GM21825 (cell line): Measurements from ENCODE around the gene ADAM22.

ENCODE experiments used
- ATAC-seq: cut with Tn5 transposase; IDR thresholded peaks from one replicate; pipeline ENCODE4 v1.9.1; 2021; ENCODE audit warnings: mild to moderate bottlenecking, moderate library complexity; ENCODE audit not compliant: unreplicated experiment

Gene ADAM22

GRCh38 chr7:88034083-88034695 is 100.1 kb downstream of the ADAM22 start:
- ATAC-seq, result no peak

DNA sequence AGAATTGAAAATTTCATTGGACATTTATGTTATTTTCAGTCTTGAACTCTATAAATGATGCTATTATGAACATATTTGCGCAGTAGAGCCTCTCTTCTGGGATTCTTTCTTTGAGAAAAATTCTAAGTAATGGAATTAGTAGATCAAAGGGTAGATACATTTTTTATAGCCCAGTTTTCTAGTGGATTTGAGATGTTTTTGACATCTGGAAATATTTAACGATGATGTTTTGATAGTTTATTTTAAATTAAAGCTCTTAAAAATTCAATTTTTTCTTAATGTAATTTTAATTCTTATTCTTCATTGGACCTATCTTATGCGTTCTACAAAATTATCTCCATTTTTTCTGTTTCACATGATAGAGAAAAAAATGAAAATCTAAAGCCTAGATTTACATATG is 103.0 kb downstream of the ADAM22 start:
- no peak for ATAC-seq

- no peak for ATAC-seq
Observed at GRCh38 chr7:88040694-88041093, 106.6 kb downstream of the ADAM22 start.

GRCh38 chr7:88041583-88041982 is 107.5 kb downstream of the ADAM22 start:
- no peak for ATAC-seq

- peak; percentile 47 for ATAC-seq
Observed at GRCh38 chr7:88042157-88042556, 108.1 kb downstream of the ADAM22 start.

DNA sequence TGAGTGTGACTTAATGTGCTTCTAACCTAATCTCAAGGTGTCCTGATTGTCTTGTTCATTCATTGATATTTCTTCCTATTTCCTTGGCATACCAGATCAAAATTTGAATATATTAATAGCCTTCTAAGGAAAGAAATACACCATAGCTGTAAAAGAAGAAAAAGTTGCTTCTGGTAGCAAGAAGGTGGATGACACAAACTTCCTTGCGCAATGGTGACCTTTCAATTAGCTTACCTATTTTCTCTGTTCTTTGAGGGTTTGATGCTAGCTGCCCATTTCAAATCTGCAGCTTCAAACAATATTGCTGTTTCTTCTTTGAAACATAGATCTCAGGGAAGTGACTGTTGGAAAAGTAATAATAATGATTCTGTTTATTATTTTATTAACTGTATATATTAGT is 108.8 kb downstream of the ADAM22 start:
- no peak for ATAC-seq

- ATAC-seq, result no peak
Observed at GRCh38 chr7:88044069-88044468, 110.0 kb downstream of the ADAM22 start.

- no peak for ATAC-seq
Observed at GRCh38 chr7:88046839-88047573, 113.0 kb downstream of the ADAM22 start.

- no peak for ATAC-seq
Observed at GRCh38 chr7:88057655-88058054, 123.6 kb downstream of the ADAM22 start.

GRCh38 chr7:88062238-88062637 is 128.2 kb downstream of the ADAM22 start:
- no peak for ATAC-seq

GRCh38 chr7:88069093-88069492 is 135.0 kb downstream of the ADAM22 start:
- ATAC-seq, result no peak

DNA sequence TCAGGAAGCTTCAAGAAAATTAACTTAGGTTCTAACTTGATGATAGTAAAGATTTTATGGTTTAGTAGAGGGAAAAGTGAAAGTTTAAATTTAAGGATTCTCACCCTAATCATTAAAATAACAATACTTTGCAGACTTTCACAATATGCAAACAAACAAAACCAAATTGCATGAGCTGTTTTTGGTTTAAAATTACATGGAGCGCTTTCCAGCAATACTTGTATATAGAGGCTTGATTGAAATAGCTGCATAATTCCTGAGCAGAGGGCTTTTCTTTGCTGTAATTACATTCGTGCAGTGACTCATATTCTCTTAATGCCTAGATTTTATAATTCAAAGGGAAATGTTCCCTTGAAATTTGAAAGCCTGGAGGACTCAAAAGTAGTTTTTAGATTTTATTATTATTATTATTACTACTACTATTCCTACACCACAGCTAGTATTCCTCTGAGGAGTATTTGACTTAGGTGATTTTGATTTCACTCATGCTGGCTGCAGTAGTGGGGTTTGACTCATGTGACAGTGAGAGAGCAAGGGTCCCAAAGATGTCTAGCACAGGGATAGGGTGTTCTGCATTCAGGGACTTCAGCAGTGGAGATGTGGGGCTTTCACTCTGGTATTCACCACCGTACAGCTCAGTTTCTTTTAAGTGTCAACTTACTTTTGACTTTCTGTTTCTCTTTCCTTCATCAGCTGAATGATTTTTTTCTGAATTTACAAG is 138.1 kb downstream of the ADAM22 start:
- ATAC-seq, result peak; percentile 80

GRCh38 chr7:88072715-88073055 is 138.6 kb downstream of the ADAM22 start:
- peak; percentile 40 for ATAC-seq

- ATAC-seq, result no peak
Observed at GRCh38 chr7:88073626-88074025, 139.6 kb downstream of the ADAM22 start.

GRCh38 chr7:88075216-88075615 is 141.2 kb downstream of the ADAM22 start:
- ATAC-seq, result no peak

GRCh38 chr7:88083883-88084282 is 149.8 kb downstream of the ADAM22 start:
- no peak for ATAC-seq

DNA sequence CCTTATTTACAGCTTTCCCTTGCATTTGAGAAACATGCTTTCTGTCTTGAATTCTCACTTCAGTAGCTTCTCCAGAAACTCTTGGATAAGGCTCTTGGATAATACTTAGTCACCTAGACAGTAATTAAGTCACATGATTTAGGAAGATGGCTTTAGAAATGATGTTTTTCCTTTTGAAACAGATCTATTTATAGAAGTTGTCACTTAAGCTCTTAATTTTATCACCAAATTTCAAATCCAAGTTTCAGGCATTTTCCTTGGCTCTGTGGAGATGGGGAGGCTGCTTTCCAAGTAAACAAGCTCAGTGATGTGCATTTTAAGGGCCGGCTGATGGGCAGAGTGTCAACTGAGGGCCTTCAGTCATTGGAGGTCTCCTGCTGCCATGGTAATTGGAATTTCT is 155.5 kb downstream of the ADAM22 start:
- no peak for ATAC-seq

- no peak for ATAC-seq
Observed at GRCh38 chr7:88090240-88090639, 156.2 kb downstream of the ADAM22 start.

- ATAC-seq, result no peak
Observed at GRCh38 chr7:88090671-88091070, 156.6 kb downstream of the ADAM22 start.

GRCh38 chr7:88091988-88092675 is 158.1 kb downstream of the ADAM22 start:
- ATAC-seq, result no peak

GRCh38 chr7:88092676-88092999 is 158.6 kb downstream of the ADAM22 start:
- no peak for ATAC-seq

DNA sequence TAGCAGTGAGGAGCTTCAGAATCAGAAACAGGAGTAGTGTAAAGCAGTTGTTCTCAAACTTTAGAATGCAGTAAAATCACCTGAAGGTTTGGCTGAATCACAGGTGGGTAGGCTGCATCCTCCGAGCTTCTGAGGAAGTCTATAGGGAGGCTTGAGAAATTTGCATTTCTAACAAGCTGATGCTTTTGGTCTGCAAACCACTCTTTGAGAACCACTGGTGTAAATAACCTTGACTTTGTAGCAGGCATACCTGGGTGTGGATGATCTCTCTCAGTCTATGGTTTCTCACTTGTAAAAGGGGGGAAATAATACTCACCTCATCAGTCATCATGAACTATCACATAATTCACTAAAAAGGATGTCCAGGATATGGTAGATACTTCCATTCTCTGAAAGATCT is 167.7 kb downstream of the ADAM22 start:
- no peak for ATAC-seq
